GM19023 (cell line): Measurements from ENCODE around the gene ANKRD33B.
"Not testable (repeated sequence)": the region's sequence is repeated elsewhere in the genome, so short reads cannot be mapped to it uniquely, and the experiment has no call there.

Experiments
- ATAC-seq: cut with Tn5 transposase; IDR thresholded peaks from one replicate; pipeline ENCODE4 v1.9.1; 2021; ENCODE audit warnings: mild to moderate bottlenecking, moderate library complexity; ENCODE audit not compliant: unreplicated experiment

ANKRD33B gene

GRCh38 chr5:10556289-10556807, 7.5 kb upstream of the ANKRD33B start:
- no peak for ATAC-seq

GRCh38 chr5:10556893-10557746, 6.8 kb upstream of the ANKRD33B start:
- ATAC-seq: no peak

- ATAC-seq: no peak
These were observed 4.7 kb upstream of the ANKRD33B start for GRCh38 chr5:10559151-10559550.

- no peak for ATAC-seq
These were observed 4.0 kb upstream of the ANKRD33B start for GRCh38 chr5:10559871-10560270.

- peak; percentile 27 for ATAC-seq
These were observed 1.4 kb upstream of the ANKRD33B start for GRCh38 chr5:10562201-10563109.

GRCh38 chr5:10563110-10563944, 543 bp upstream of the ANKRD33B start:
- peak; percentile 29 for ATAC-seq

GRCh38 chr5:10564838-10565784, 1.2 kb downstream of the ANKRD33B start:
- ATAC-seq: peak; percentile 0

- no peak for ATAC-seq
These were observed 2.1 kb downstream of the ANKRD33B start for GRCh38 chr5:10565785-10566542.

- no peak for ATAC-seq
These were observed 2.7 kb downstream of the ANKRD33B start for GRCh38 chr5:10566543-10567068.

GRCh38 chr5:10567121-10567591, 3.3 kb downstream of the ANKRD33B start:
- no peak for ATAC-seq

GRCh38 chr5:10567781-10568321, 4.0 kb downstream of the ANKRD33B start:
- no peak for ATAC-seq

GRCh38 chr5:10570540-10570939, 6.7 kb downstream of the ANKRD33B start:
- not testable (repeated sequence) for ATAC-seq

GRCh38 chr5:10572451-10572850, 8.6 kb downstream of the ANKRD33B start:
- ATAC-seq: no peak

- no peak for ATAC-seq
These were observed 9.7 kb downstream of the ANKRD33B start for GRCh38 chr5:10573487-10574145.

- not testable (repeated sequence) for ATAC-seq
These were observed 11.0 kb downstream of the ANKRD33B start for GRCh38 chr5:10574879-10575278.

GRCh38 chr5:10576121-10576789, 12.4 kb downstream of the ANKRD33B start:
- ATAC-seq: no peak

GRCh38 chr5:10576790-10577189, 12.9 kb downstream of the ANKRD33B start:
- ATAC-seq: no peak
